RWPE1 (cell line): ENCODE results near the gene POC1B.

Source experiments
- CTCF ChIA-PET: fragments of 350-600 bp; sonication (Branson Sonifier 250); formaldehyde crosslinking; extraction: SDS; loops from one replicate; lab custom pipeline; 2021; lab: Yijun Ruan, JAX
- POLR2A ChIA-PET: fragments of 400-600 bp; formaldehyde crosslinking; extraction: SDS; loops from one replicate; lab custom pipeline; 2020; ENCODE audit warnings: antibody characterized with exemption; ENCODE audit not compliant: low non-redundant PET; lab: Yijun Ruan, JAX
- DNase-seq: peaks from one replicate; pipeline ENCODE4 v3.0.0; 2012; ENCODE audit warnings: low spot score
- H3K27ac ChIP-seq: fragments of 450-650 bp; 2 replicates; pipeline ENCODE4 v1.5.1; 2017
- CTCF ChIP-seq: fragments of 450-650 bp; conservative IDR thresholded peaks from 2 replicates; pipeline ENCODE4 v1.5.1; 2017; ENCODE audit warnings: low read depth, mild to moderate bottlenecking

The POC1B gene

DNA sequence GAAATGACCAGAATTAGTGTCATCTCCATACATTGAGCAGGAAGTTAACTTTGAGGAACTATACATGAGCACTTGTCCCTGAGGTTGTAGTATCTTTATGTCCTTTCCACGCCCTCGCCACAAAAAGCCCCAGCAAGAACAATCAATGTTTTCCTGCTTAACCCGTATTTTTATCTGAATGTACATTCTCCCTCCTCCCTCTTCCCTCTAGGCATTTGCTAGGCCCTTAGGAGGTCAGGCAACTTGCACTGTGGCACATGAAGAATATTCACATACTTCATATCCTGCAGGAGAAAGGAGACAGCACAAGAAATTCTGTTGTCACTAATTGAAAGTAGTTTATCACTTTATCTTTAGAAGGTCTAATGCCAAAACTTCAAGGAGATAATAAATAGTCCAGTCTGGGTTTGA lies 155.4 kb downstream of the POC1B start:
- no peak for DNase-seq
- ChIA-PET CTCF (no interaction called here), POLR2A (no interaction called here)
- peak overlapping the region; percentile 90 for H3K27ac ChIP-seq
- no peak for TF ChIP-seq CTCF
